ENCODE results near the gene COL4A5.

The COL4A5 gene

DNA sequence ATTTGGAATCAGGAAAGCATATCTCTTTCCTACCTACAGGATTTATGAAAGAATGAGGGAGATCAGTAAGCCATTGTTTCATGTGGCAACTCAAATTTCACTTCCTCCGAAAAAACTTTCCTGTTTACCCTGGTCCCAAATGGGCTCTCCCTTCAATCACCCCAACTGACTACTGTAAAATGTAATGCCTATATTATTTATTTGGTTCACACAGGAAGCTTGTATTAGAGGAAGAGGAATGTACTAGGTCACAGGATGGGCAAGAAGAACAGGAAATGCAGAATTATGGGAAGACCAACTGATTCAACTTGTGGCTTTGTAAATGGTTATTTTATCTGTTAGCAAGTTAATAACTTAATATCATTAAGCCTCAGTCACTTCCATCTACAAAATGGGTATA is 24.5 kb upstream of the COL4A5 start:
- Histone ChIP-seq H3K27ac (replicated peaks) (no peak overlapping the region), H3K4me3 (replicated peaks; ENCODE audit: insufficient read depth, low read length) (no peak overlapping the region), H3K27me3 (ENCODE audit: insufficient read depth, poor library complexity, severe bottlenecking) (no peaks in the 10 kb centered on the region)
- TF ChIP-seq, protein P1, sequence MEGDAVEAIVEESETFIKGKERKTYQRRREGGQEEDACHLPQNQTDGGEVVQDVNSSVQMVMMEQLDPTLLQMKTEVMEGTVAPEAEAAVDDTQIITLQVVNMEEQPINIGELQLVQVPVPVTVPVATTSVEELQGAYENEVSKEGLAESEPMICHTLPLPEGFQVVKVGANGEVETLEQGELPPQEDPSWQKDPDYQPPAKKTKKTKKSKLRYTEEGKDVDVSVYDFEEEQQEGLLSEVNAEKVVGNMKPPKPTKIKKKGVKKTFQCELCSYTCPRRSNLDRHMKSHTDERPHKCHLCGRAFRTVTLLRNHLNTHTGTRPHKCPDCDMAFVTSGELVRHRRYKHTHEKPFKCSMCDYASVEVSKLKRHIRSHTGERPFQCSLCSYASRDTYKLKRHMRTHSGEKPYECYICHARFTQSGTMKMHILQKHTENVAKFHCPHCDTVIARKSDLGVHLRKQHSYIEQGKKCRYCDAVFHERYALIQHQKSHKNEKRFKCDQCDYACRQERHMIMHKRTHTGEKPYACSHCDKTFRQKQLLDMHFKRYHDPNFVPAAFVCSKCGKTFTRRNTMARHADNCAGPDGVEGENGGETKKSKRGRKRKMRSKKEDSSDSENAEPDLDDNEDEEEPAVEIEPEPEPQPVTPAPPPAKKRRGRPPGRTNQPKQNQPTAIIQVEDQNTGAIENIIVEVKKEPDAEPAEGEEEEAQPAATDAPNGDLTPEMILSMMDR (IDR thresholded peaks at IDR 0.05; ENCODE audit: insufficient read depth, low read length): no peak
- no peak for TF ChIP-seq GABPA (IDR thresholded peaks at IDR 0.05; ENCODE audit: low read depth)
- no peak for DNase-seq (ENCODE audit: low read depth in 1 of 2, low spot score in 1 of 2)

DNA sequence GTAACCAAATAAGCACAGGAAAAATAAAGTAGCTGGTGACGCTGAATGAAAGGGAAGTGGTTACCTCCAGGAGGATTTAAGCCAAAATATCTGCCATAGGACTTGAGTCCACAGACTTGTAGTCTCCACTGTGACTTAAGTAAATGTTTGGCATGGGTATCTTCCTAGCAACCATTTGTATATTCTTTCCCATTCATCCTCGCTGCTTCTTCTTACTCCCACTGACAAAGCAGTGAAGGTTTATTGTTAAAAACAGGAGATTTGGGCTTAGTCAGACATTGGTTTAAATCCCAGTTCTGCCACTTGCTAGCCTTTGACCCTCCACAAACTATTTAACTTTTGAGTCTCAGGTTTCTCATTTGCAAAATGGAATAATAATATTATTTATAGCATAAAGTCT is 23.7 kb upstream of the COL4A5 start:
- no peaks in the 10 kb centered on the region for H3K27me3 ChIP-seq (ENCODE audit: insufficient read depth, poor library complexity, severe bottlenecking)
- no peak for DNase-seq (ENCODE audit: low read depth in 1 of 2, low spot score in 1 of 2)

DNA sequence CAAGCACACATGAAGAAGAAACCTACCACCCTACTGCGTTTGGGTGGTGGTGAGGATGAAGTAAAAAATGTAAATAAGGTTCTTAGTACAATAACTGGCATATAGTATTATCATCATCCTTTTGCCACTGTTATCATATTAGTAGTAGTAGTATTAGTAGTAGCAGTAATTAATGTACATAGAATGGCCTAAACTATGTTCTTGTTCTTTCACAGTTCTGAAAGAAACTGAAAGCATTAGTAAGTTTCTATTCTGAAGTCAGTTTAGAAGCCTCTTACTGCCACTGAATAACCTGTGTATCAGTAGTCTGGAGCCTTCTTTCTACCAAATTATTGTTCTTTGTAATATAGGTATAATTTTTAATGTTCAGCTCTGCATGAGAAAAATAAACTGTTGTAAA is 22.4 kb upstream of the COL4A5 start:
- H3K27ac ChIP-seq (replicated peaks): no peak overlapping the region
- H3K4me3 ChIP-seq (replicated peaks; ENCODE audit: insufficient read depth, low read length): no peak overlapping the region
- no peaks in the 10 kb centered on the region for H3K27me3 ChIP-seq (ENCODE audit: insufficient read depth, poor library complexity, severe bottlenecking)
- TF ChIP-seq SPI1 (IDR thresholded peaks at IDR 0.05; ENCODE audit: borderline replicate concordance, low read depth) (no peak), GABPA (IDR thresholded peaks at IDR 0.05; ENCODE audit: low read depth) (no peak), POLR2AphosphoS5 (IDR thresholded peaks at IDR 0.05; ENCODE audit: low read depth) (no peak)
- TF ChIP-seq, protein P1 (IDR thresholded peaks at IDR 0.05; ENCODE audit: insufficient read depth, low read length): no peak
- TF ChIP-seq, protein P2, sequence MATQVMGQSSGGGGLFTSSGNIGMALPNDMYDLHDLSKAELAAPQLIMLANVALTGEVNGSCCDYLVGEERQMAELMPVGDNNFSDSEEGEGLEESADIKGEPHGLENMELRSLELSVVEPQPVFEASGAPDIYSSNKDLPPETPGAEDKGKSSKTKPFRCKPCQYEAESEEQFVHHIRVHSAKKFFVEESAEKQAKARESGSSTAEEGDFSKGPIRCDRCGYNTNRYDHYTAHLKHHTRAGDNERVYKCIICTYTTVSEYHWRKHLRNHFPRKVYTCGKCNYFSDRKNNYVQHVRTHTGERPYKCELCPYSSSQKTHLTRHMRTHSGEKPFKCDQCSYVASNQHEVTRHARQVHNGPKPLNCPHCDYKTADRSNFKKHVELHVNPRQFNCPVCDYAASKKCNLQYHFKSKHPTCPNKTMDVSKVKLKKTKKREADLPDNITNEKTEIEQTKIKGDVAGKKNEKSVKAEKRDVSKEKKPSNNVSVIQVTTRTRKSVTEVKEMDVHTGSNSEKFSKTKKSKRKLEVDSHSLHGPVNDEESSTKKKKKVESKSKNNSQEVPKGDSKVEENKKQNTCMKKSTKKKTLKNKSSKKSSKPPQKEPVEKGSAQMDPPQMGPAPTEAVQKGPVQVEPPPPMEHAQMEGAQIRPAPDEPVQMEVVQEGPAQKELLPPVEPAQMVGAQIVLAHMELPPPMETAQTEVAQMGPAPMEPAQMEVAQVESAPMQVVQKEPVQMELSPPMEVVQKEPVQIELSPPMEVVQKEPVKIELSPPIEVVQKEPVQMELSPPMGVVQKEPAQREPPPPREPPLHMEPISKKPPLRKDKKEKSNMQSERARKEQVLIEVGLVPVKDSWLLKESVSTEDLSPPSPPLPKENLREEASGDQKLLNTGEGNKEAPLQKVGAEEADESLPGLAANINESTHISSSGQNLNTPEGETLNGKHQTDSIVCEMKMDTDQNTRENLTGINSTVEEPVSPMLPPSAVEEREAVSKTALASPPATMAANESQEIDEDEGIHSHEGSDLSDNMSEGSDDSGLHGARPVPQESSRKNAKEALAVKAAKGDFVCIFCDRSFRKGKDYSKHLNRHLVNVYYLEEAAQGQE (IDR thresholded peaks at IDR 0.05; ENCODE audit: insufficient replicate concordance, low read depth): no peak
- DNase-seq (ENCODE audit: low read depth in 1 of 2, low spot score in 1 of 2): no peak

More for the DNA sequence above, 23.7 kb upstream of the COL4A5 start:
- H3K4me3 ChIP-seq (replicated peaks; ENCODE audit: insufficient read depth, low read length): no peak overlapping the region
- no peak overlapping the region for H3K27ac ChIP-seq (replicated peaks)
- TF ChIP-seq GABPA (IDR thresholded peaks at IDR 0.05; ENCODE audit: low read depth): no peak
- TF ChIP-seq, protein P1 (IDR thresholded peaks at IDR 0.05; ENCODE audit: insufficient read depth, low read length): no peak
- TF ChIP-seq SPI1 (IDR thresholded peaks at IDR 0.05; ENCODE audit: borderline replicate concordance, low read depth): no peak
- no peak for TF ChIP-seq POLR2AphosphoS5 (IDR thresholded peaks at IDR 0.05; ENCODE audit: low read depth)
- TF ChIP-seq, protein P2 (IDR thresholded peaks at IDR 0.05; ENCODE audit: insufficient replicate concordance, low read depth): no peak

DNA sequence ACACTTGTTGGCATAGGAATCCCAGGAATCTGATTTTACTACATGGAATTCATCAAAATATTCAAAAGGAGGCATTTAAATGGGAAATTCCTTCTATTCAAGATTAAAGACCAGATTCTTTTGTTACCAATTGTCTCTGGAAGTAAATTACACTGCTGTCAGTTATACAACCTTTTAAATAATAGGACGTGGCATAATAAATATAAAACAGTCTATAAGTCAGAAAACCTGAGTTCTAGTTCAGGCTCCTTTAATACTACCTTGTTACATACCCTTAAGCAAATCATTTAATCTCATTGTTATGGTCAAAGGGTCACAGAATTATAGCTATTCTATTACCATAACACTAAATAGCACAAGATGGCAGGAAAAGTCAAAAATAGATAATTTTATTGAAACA is 20.2 kb upstream of the COL4A5 start:
- H3K4me3 ChIP-seq (replicated peaks; ENCODE audit: insufficient read depth, low read length): no peak overlapping the region
- H3K27me3 ChIP-seq (ENCODE audit: insufficient read depth, poor library complexity, severe bottlenecking): no peaks in the 10 kb centered on the region
- TF ChIP-seq POLR2AphosphoS5 (IDR thresholded peaks at IDR 0.05; ENCODE audit: low read depth) (no peak), SPI1 (IDR thresholded peaks at IDR 0.05; ENCODE audit: borderline replicate concordance, low read depth) (no peak)
- no peak for DNase-seq (ENCODE audit: low read depth in 1 of 2, low spot score in 1 of 2)
- no peak overlapping the region for H3K27ac ChIP-seq (replicated peaks)
